ENCODE data around the gene KIFC3.

Gene KIFC3

GRCh38 chr16:57834936-57835335 is 32.6 kb upstream of the KIFC3 start:
- TF ChIP-seq MYC (IDR thresholded peaks at IDR 0.05; ENCODE audit: low read depth, low read length) = no peak
- TF ChIP-seq POLR2A (IDR thresholded peaks at IDR 0.05; ENCODE audit: extremely low read depth, insufficient read length) = no peak
- no peak for TF ChIP-seq CTCF (IDR thresholded peaks at IDR 0.05; ENCODE audit: low read depth, low read length)
- TF ChIP-seq MAX (IDR thresholded peaks at IDR 0.05; ENCODE audit: low read depth, low read length) = no peak

GRCh38 chr16:57830890-57831484 is 28.7 kb upstream of the KIFC3 start:
- no peak overlapping the region for H3K4me3 ChIP-seq (ENCODE audit: low read depth, low read length)
- TF ChIP-seq POLR2A (IDR thresholded peaks at IDR 0.05; ENCODE audit: extremely low read depth, insufficient read length) (no peak), MAX (IDR thresholded peaks at IDR 0.05; ENCODE audit: low read depth, low read length) (no peak), MYC (IDR thresholded peaks at IDR 0.05; ENCODE audit: low read depth, low read length) (no peak), CTCF (IDR thresholded peaks at IDR 0.05; ENCODE audit: low read depth, low read length) (no peak)
- DNase-seq (ENCODE audit: low read depth) = no peak

More at GRCh38 chr16:57834936-57835335, 32.6 kb upstream of the KIFC3 start:
- no peak overlapping the region for H3K4me3 ChIP-seq (ENCODE audit: low read depth, low read length)
- no peak for DNase-seq (ENCODE audit: low read depth)

- no peak for DNase-seq (ENCODE audit: low read depth)
- no peak for TF ChIP-seq MAX (IDR thresholded peaks at IDR 0.05; ENCODE audit: low read depth, low read length)
- TF ChIP-seq MYC (IDR thresholded peaks at IDR 0.05; ENCODE audit: low read depth, low read length) = no peak
- no peak overlapping the region for H3K4me3 ChIP-seq (ENCODE audit: low read depth, low read length)
Measured at GRCh38 chr16:57829969-57830360, 27.7 kb upstream of the KIFC3 start.

GRCh38 chr16:57828272-57829161 is 26.2 kb upstream of the KIFC3 start:
- TF ChIP-seq CTCF (IDR thresholded peaks at IDR 0.05; ENCODE audit: low read depth, low read length) (peak; percentile 16), MYC (IDR thresholded peaks at IDR 0.05; ENCODE audit: low read depth, low read length) (no peak)
- DNase-seq (ENCODE audit: low read depth) = no peak
- no peak overlapping the region for H3K4me3 ChIP-seq (ENCODE audit: low read depth, low read length)

GRCh38 chr16:57826706-57827625 is 24.7 kb upstream of the KIFC3 start:
- TF ChIP-seq CTCF (IDR thresholded peaks at IDR 0.05; ENCODE audit: low read depth, low read length) (no peak), MYC (IDR thresholded peaks at IDR 0.05; ENCODE audit: low read depth, low read length) (no peak), MAX (IDR thresholded peaks at IDR 0.05; ENCODE audit: low read depth, low read length) (no peak), POLR2A (IDR thresholded peaks at IDR 0.05; ENCODE audit: extremely low read depth, insufficient read length) (no peak)
- H3K4me3 ChIP-seq (ENCODE audit: low read depth, low read length) = no peak overlapping the region
- DNase-seq (ENCODE audit: low read depth) = no peak
